ENCODE data around the gene MAPK7.

MAPK7 gene

GRCh38 chr17:19383681-19384470, 5.6 kb downstream of the MAPK7 start:
- no peak for TF ChIP-seq CTCF (IDR thresholded peaks at IDR 0.05; ENCODE audit: borderline replicate concordance, control extremely low read depth, extremely low read depth, insufficient read depth, missing control alignments)
- no peak for DNase-seq (ENCODE audit: low spot score)

GRCh38 chr17:19384723-19385391, 6.6 kb downstream of the MAPK7 start:
- in situ Hi-C loops (cut with MboI; ENCODE audit: low sequenced_read_pairs, unreplicated experiment) = no loop called here
- DNase-seq (ENCODE audit: low spot score) = no peak
- no peak for TF ChIP-seq CTCF (IDR thresholded peaks at IDR 0.05; ENCODE audit: borderline replicate concordance, control extremely low read depth, extremely low read depth, insufficient read depth, missing control alignments)

More at GRCh38 chr17:19383681-19384470, 5.6 kb downstream of the MAPK7 start:
- in situ Hi-C loops (cut with MboI; ENCODE audit: low sequenced_read_pairs, unreplicated experiment) = no loop called here

GRCh38 chr17:19385521-19385983, 7.3 kb downstream of the MAPK7 start:
- TF ChIP-seq CTCF (IDR thresholded peaks at IDR 0.05; ENCODE audit: borderline replicate concordance, control extremely low read depth, extremely low read depth, insufficient read depth, missing control alignments) = no peak
- in situ Hi-C loops (cut with MboI; ENCODE audit: low sequenced_read_pairs, unreplicated experiment) = no loop called here
- DNase-seq (ENCODE audit: low spot score) = no peak

GRCh38 chr17:19386051-19386929, 8.0 kb downstream of the MAPK7 start:
- in situ Hi-C loops (cut with MboI; ENCODE audit: low sequenced_read_pairs, unreplicated experiment) = no loop called here
- no peak for DNase-seq (ENCODE audit: low spot score)
- no peak for TF ChIP-seq CTCF (IDR thresholded peaks at IDR 0.05; ENCODE audit: borderline replicate concordance, control extremely low read depth, extremely low read depth, insufficient read depth, missing control alignments)

GRCh38 chr17:19386974-19387920, 8.9 kb downstream of the MAPK7 start, which contains the start of gene MFAP4:
Gene MFAP4 (minus strand): TSS chr17:19387190. CDS start chr17:19387155, 35 bp downstream.
- in situ Hi-C loops (cut with MboI; ENCODE audit: low sequenced_read_pairs, unreplicated experiment) = no loop called here
- TF ChIP-seq CTCF (IDR thresholded peaks at IDR 0.05; ENCODE audit: borderline replicate concordance, control extremely low read depth, extremely low read depth, insufficient read depth, missing control alignments) = no peak
- no peak for DNase-seq (ENCODE audit: low spot score)
